HepG2 (cell line): Measurements from ENCODE around the gene CASP5. TPM values are rescaled to one million over a fixed set of nuclear protein-coding genes. Genes with fewer than 3 reads are reported as not detected.

ENCODE experiments used
- ATF7 ChIP-seq, 2 experiments: fragments of 450-650 bp in 1 of 2; sonication (generic) in 1 of 2; formaldehyde crosslinking in 1 of 2; IDR thresholded peaks; 2 replicates each; pipeline versions ENCODE4 v1.4.0 to v1.6.1; 2016 to 2020; ENCODE audit warnings: antibody characterized with exemption in 1 of 2, mild to moderate bottlenecking in 1 of 2, missing genetic modification reagents in 1 of 2
- HOXA5 ChIP-seq: sonication (generic); formaldehyde crosslinking; IDR thresholded peaks from 2 replicates; pipeline ENCODE4 v1.4.0; 2020; ENCODE audit warnings: missing genetic modification reagents
- HOXA7 ChIP-seq: sonication (generic); formaldehyde crosslinking; IDR thresholded peaks from 2 replicates; pipeline ENCODE4 v1.8.1; 2022; ENCODE audit warnings: mild to moderate bottlenecking, missing genetic modification reagents, moderate library complexity
- KDM5A ChIP-seq: fragments of 200-600 bp; sonication (generic); IDR thresholded peaks from 2 replicates; pipeline ENCODE4 v1.7.0; 2018; ENCODE audit warnings: antibody characterized with exemption, mild to moderate bottlenecking, low read length, borderline replicate concordance
- NFATC3 ChIP-seq: sonication (generic); formaldehyde crosslinking; IDR thresholded peaks from 2 replicates; pipeline ENCODE4 v1.5.1; 2020; ENCODE audit warnings: mild to moderate bottlenecking, missing genetic modification reagents
- NFYC ChIP-seq: IDR thresholded peaks from 2 replicates; pipeline ENCODE4 v1.6.1; 2016; ENCODE audit warnings: missing genetic modification reagents, missing compliant biosample characterization
- RELA ChIP-seq: sonication (generic); formaldehyde crosslinking; IDR thresholded peaks from 2 replicates; pipeline ENCODE4 v1.4.0; 2020; ENCODE audit warnings: missing genetic modification reagents
- RXRA ChIP-seq: sonication (generic); formaldehyde crosslinking; IDR thresholded peaks from 2 replicates; pipeline ENCODE4 v1.5.1; 2020; ENCODE audit warnings: missing genetic modification reagents
- SIX1 ChIP-seq: sonication (generic); formaldehyde crosslinking; IDR thresholded peaks from 2 replicates; pipeline ENCODE4 v1.4.0; 2020; ENCODE audit warnings: missing genetic modification reagents, borderline replicate concordance
- STAT5B ChIP-seq: sonication (generic); formaldehyde crosslinking; IDR thresholded peaks from 2 replicates; pipeline ENCODE4 v1.4.0; 2020; ENCODE audit warnings: missing genetic modification reagents
- XBP1 ChIP-seq: sonication (generic); formaldehyde crosslinking; IDR thresholded peaks from 2 replicates; pipeline ENCODE4 v1.5.0; 2020; ENCODE audit warnings: missing genetic modification reagents
- ZBTB42 ChIP-seq: sonication (generic); formaldehyde crosslinking; IDR thresholded peaks from 2 replicates; pipeline ENCODE4 v1.5.0; 2020; ENCODE audit warnings: mild to moderate bottlenecking, missing genetic modification reagents
- ZC3H4 ChIP-seq: sonication (generic); formaldehyde crosslinking; IDR thresholded peaks from 2 replicates; pipeline ENCODE4 v1.4.0; 2020; ENCODE audit warnings: missing genetic modification reagents, borderline replicate concordance
- ZFP41 ChIP-seq: sonication (generic); formaldehyde crosslinking; IDR thresholded peaks from 2 replicates; pipeline ENCODE4 v1.4.0; 2020; ENCODE audit warnings: mild to moderate bottlenecking, missing genetic modification reagents, borderline replicate concordance
- ZNF570 ChIP-seq: sonication (generic); formaldehyde crosslinking; IDR thresholded peaks from 2 replicates; pipeline ENCODE4 v1.4.0; 2020; ENCODE audit warnings: mild to moderate bottlenecking, missing genetic modification reagents, borderline replicate concordance
- ZNF577 ChIP-seq: sonication (generic); formaldehyde crosslinking; IDR thresholded peaks from 2 replicates; pipeline ENCODE4 v1.4.0; 2020; ENCODE audit warnings: mild to moderate bottlenecking, low read depth, missing genetic modification reagents, borderline replicate concordance
- polyA plus RNA-seq, 8 experiments: library from polyadenylated mRNA; depleted of rRNA in 3 of 8; stranded (reverse) in 7 of 8; unstranded in 1 of 8; fragments of >200 nt; fragmentation: Illumina TruSeq in 4 of 8; extraction: Trizol in 4 of 8; gene quantifications; 2 replicates each; pipeline versions ENCODE4 v1.2.1 to v1.2.3, GENCODE V29; 2011 to 2016; ENCODE audit warnings: low read depth in 4 of 8, missing spikeins in 1 of 8, mixed read lengths in 1 of 8; ENCODE audit not compliant: insufficient read depth in 1 of 8
- total RNA-seq, 5 experiments: library from RNA; depleted of rRNA; stranded (reverse); fragments of >200 nt; fragmentation: Illumina TruSeq; extraction: Trizol; gene quantifications; 2 replicates each; pipeline ENCODE4 v1.2.3, GENCODE V29; 2016; ENCODE audit warnings: low read depth in 1 of 5
- TF ChIP-seq, protein P1 (sequence below): sonication (generic); formaldehyde crosslinking; IDR thresholded peaks from 2 replicates; pipeline ENCODE4 v1.4.0; 2020; ENCODE audit warnings: missing genetic modification reagents
- TF ChIP-seq, protein P2 (sequence below): IDR thresholded peaks from 2 replicates; pipeline ENCODE4 v1.6.1; 2012; ENCODE audit warnings: low read length, improper control_type of control experiment
- TF ChIP-seq, protein P3 (sequence below): sonication (generic); formaldehyde crosslinking; IDR thresholded peaks from 2 replicates; pipeline ENCODE4 v1.8.1; 2023; ENCODE audit warnings: missing genetic modification reagents, mild to moderate bottlenecking, borderline replicate concordance
- TF ChIP-seq, protein P4 (sequence below): sonication (generic); formaldehyde crosslinking; IDR thresholded peaks from 2 replicates; pipeline ENCODE4 v1.4.0; 2020; ENCODE audit warnings: missing genetic modification reagents

The CASP5 gene
- total and polyA plus RNA-seq, 2 of the 13 experiments (the other 11 are each of a cell fraction or from before 2014, with no cell fraction given): not detected

DNA sequence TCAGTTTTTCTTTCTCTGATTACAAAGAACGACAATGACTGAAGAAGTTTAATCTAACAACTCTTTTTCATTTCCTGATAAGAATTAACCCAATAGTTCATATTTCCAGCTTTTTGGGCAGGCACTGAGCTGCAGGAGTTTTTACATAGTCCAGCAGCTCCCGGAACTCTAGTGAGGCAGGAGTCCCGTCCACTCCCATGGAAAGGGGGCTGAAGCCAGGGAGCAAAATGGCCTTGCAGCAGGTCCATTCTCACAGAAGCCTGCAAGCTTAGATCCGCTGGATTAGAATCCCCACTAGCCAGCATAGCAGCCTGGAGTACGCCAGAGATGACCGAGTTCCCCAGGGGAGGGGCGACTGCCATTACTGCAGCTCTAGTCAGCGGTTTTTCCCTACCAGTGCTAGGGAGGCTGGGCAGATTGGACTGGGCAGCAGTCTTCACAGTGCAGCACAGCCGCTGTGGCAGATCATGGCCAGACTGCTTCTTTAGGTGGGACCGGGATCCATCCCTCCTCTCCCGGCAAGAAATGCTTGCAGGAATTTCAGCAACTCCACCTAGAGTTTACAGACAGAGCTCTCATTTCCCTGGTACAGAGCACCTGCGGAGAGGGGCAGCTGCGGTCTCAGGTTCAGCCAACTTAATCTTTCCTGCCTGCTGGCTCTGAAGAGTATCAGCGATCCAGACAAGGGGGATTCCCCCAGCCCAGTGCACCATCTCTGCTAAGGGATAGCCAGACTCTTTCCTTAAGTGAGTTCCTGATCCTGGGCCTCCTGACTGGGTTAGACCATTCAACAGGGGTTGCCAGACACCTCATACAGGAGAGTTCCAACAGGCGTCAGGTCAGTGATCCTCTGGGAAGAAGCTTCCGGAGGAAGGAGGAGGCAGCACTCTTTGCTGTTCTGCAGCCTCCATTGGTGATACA lies 53.9 kb downstream of the CASP5 start (continued):
- TF ChIP-seq HOXA7 (CRISPR knock-in tag): no peak
- TF ChIP-seq, protein P1, sequence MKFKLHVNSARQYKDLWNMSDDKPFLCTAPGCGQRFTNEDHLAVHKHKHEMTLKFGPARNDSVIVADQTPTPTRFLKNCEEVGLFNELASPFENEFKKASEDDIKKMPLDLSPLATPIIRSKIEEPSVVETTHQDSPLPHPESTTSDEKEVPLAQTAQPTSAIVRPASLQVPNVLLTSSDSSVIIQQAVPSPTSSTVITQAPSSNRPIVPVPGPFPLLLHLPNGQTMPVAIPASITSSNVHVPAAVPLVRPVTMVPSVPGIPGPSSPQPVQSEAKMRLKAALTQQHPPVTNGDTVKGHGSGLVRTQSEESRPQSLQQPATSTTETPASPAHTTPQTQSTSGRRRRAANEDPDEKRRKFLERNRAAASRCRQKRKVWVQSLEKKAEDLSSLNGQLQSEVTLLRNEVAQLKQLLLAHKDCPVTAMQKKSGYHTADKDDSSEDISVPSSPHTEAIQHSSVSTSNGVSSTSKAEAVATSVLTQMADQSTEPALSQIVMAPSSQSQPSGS (CRISPR knock-in tag): no peak
- TF ChIP-seq ZNF577 (CRISPR knock-in tag): no peak
- TF ChIP-seq, protein P2, sequence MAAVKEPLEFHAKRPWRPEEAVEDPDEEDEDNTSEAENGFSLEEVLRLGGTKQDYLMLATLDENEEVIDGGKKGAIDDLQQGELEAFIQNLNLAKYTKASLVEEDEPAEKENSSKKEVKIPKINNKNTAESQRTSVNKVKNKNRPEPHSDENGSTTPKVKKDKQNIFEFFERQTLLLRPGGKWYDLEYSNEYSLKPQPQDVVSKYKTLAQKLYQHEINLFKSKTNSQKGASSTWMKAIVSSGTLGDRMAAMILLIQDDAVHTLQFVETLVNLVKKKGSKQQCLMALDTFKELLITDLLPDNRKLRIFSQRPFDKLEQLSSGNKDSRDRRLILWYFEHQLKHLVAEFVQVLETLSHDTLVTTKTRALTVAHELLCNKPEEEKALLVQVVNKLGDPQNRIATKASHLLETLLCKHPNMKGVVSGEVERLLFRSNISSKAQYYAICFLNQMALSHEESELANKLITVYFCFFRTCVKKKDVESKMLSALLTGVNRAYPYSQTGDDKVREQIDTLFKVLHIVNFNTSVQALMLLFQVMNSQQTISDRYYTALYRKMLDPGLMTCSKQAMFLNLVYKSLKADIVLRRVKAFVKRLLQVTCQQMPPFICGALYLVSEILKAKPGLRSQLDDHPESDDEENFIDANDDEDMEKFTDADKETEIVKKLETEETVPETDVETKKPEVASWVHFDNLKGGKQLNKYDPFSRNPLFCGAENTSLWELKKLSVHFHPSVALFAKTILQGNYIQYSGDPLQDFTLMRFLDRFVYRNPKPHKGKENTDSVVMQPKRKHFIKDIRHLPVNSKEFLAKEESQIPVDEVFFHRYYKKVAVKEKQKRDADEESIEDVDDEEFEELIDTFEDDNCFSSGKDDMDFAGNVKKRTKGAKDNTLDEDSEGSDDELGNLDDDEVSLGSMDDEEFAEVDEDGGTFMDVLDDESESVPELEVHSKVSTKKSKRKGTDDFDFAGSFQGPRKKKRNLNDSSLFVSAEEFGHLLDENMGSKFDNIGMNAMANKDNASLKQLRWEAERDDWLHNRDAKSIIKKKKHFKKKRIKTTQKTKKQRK: no peak
- TF ChIP-seq RELA (CRISPR knock-in tag): no peak
- TF ChIP-seq XBP1 (CRISPR knock-in tag): no peak
- TF ChIP-seq ZFP41 (CRISPR knock-in tag): no peak
- TF ChIP-seq ATF7 (IDR thresholded peaks at IDR 0.05): no peak
- no peak for TF ChIP-seq ATF7 (CRISPR knock-in tag; IDR thresholded peaks at IDR 0.05)
- TF ChIP-seq ZC3H4 (CRISPR knock-in tag): no peak; the same call in 1 of the 2 replicates
- no peak for TF ChIP-seq HOXA5 (CRISPR knock-in tag)
- TF ChIP-seq ZNF570 (CRISPR knock-in tag): no peak
- no peak for TF ChIP-seq NFYC (CRISPR knock-in tag)
- no peak for TF ChIP-seq RXRA (CRISPR knock-in tag)
- no peak for TF ChIP-seq KDM5A
- no peak for TF ChIP-seq ZBTB42
- no peak for TF ChIP-seq NFATC3 (CRISPR knock-in tag)
- no peak for TF ChIP-seq STAT5B (CRISPR knock-in tag)
- TF ChIP-seq SIX1: no peak; the same call in 1 of the 2 replicates
- TF ChIP-seq, protein P3, sequence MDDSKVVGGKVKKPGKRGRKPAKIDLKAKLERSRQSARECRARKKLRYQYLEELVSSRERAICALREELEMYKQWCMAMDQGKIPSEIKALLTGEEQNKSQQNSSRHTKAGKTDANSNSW: no peak
- TF ChIP-seq, protein P4, sequence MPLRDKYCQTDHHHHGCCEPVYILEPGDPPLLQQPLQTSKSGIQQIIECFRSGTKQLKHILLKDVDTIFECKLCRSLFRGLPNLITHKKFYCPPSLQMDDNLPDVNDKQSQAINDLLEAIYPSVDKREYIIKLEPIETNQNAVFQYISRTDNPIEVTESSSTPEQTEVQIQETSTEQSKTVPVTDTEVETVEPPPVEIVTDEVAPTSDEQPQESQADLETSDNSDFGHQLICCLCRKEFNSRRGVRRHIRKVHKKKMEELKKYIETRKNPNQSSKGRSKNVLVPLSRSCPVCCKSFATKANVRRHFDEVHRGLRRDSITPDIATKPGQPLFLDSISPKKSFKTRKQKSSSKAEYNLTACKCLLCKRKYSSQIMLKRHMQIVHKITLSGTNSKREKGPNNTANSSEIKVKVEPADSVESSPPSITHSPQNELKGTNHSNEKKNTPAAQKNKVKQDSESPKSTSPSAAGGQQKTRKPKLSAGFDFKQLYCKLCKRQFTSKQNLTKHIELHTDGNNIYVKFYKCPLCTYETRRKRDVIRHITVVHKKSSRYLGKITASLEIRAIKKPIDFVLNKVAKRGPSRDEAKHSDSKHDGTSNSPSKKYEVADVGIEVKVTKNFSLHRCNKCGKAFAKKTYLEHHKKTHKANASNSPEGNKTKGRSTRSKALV (CRISPR knock-in tag): no peak; the same call in 1 of the 2 replicates
